GM23248 (cell line): ENCODE data around the gene ITIH5. TPM values are rescaled to one million over a fixed set of nuclear protein-coding genes. Genes with fewer than 3 reads are reported as not detected.

Experiments
- DNase-seq: peaks from one replicate; pipeline ENCODE4 v3.0.0-alpha.2; 2015
- H2AFZ ChIP-seq: fragments of 200-600 bp; sonication (generic); 2 replicates; pipeline ENCODE4 v1.6.1; 2016; ENCODE audit warnings: antibody characterized with exemption
- H3F3A ChIP-seq: fragments of 200-600 bp; sonication (generic); 2 replicates; pipeline ENCODE4 v1.6.1; 2016; ENCODE audit warnings: mild to moderate bottlenecking, antibody characterized with exemption, mixed run types; ENCODE audit not compliant: insufficient read depth
- H3K27ac ChIP-seq: fragments of 200-600 bp; sonication (generic); 2 replicates; pipeline ENCODE4 v1.5.1; 2016; ENCODE audit warnings: mild to moderate bottlenecking
- H3K27me3 ChIP-seq: fragments of 200-600 bp; sonication (generic); replicated peaks from 2 replicates; pipeline ENCODE4 v1.6.1; 2016; ENCODE audit warnings: mild to moderate bottlenecking; ENCODE audit not compliant: insufficient read depth
- H3K36me3 ChIP-seq: fragments of 200-600 bp; sonication (generic); 2 replicates; pipeline ENCODE4 v1.6.1; 2016; ENCODE audit warnings: low read depth, mild to moderate bottlenecking
- H3K4me1 ChIP-seq: fragments of 200-600 bp; sonication (generic); 2 replicates; pipeline ENCODE4 v1.6.1; 2016; ENCODE audit warnings: mild to moderate bottlenecking; ENCODE audit not compliant: insufficient read depth
- H3K4me2 ChIP-seq: fragments of 200-600 bp; sonication (generic); one replicate; pipeline ENCODE4 v1.6.1; 2016; ENCODE audit warnings: mild to moderate bottlenecking; ENCODE audit not compliant: unreplicated experiment
- H3K4me3 ChIP-seq: fragments of 200-600 bp; sonication (generic); 2 replicates; pipeline ENCODE4 v1.5.1; 2016; ENCODE audit warnings: mild to moderate bottlenecking
- H3K79me2 ChIP-seq: fragments of 200-600 bp; sonication (generic); 2 replicates; pipeline ENCODE4 v1.6.1; 2016; ENCODE audit warnings: mild to moderate bottlenecking; ENCODE audit not compliant: insufficient read depth
- H3K9ac ChIP-seq: fragments of 200-600 bp; sonication (generic); 2 replicates; pipeline ENCODE4 v1.6.1; 2016; ENCODE audit warnings: mild to moderate bottlenecking
- H3K9me2 ChIP-seq: fragments of 200-600 bp; sonication (generic); 2 replicates; pipeline ENCODE4 v1.6.1; 2016; ENCODE audit warnings: mixed run types, mild to moderate bottlenecking, moderate library complexity; ENCODE audit not compliant: insufficient read depth
- H3K9me3 ChIP-seq: fragments of 200-600 bp; sonication (generic); one replicate; pipeline ENCODE4 v1.6.1; 2017; ENCODE audit warnings: low read depth
- H4K20me1 ChIP-seq: fragments of 200-600 bp; sonication (generic); 2 replicates; pipeline ENCODE4 v1.6.0; 2016; ENCODE audit not compliant: insufficient read depth
- EZH2 ChIP-seq: fragments of 200-600 bp; sonication (generic); IDR thresholded peaks from 2 replicates; pipeline ENCODE4 v1.6.1; 2018; ENCODE audit warnings: antibody characterized with exemption, mild to moderate bottlenecking; ENCODE audit not compliant: insufficient read depth, poor library complexity, severe bottlenecking
- EZH2phosphoT487 ChIP-seq: fragments of 200-600 bp; sonication (generic); IDR thresholded peaks from 2 replicates; pipeline ENCODE4 v1.6.1; 2018; ENCODE audit warnings: antibody characterized with exemption, moderate library complexity, mild to moderate bottlenecking, low read depth; ENCODE audit not compliant: insufficient read depth
- WGBS, 2 experiments: methylation state at CpG; one replicate each; pipeline ENCODE4 v1.1.6; 2015 to 2017; ENCODE audit warnings: low lambda C conversion rate in 2 of 2, low coverage in 1 of 2; ENCODE audit errors: missing lambda C conversion rate in 2 of 2; 5-methylcytosine and 5-hydroxymethylcytosine counted together
- in situ Hi-C: fragments of 300-500 bp; cut with MboI; formaldehyde crosslinking; loops from 2 replicates; pipeline ENCODE4 v1.15.0; 2020
- polyA plus RNA-seq: library from polyadenylated mRNA; unstranded; fragments of >200 nt; fragmentation: Nextera tagmentation; extraction: Ambion mirVana; gene quantifications from 2 replicates; pipeline ENCODE4 v1.2.1, GENCODE V29; 2016
- total RNA-seq: library from RNA; depleted of rRNA; stranded (reverse); fragments of >200 nt; shearing (Covaris generic); gene quantifications from 2 replicates; pipeline ENCODE4 v1.2.3, GENCODE V29; 2014

The ITIH5 gene
- total and polyA plus RNA-seq, 2 experiments from 2014 or later = not detected

DNA sequence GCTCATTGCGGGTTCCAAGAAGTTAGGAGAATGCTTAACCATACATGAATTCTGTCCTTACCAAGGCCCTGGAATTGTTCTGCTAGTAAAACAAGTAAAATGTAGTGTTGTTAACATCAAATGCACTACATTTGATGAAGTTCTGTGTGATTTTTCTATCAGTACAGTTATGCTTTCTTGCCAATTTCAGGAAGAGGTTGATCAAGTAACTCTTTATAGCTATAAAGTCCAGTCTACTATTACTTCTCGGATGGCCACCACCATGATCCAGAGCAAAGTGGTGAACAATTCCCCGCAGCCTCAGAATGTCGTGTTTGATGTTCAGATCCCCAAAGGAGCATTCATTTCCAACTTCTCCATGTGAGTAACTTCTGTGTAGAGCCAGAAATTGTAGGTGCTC is 42.1 kb upstream of the ITIH5 start:
- Histone ChIP-seq H3K9me2 (no peaks in the 10 kb centered on the region), H2AFZ (no peak overlapping the region), H4K20me1 (no peaks in the 10 kb centered on the region), H3K27ac (no peak overlapping the region), H3F3A (no peaks in the 10 kb centered on the region), H3K36me3 (no peaks in the 10 kb centered on the region), H3K9ac (no peak overlapping the region), H3K27me3 (no peaks in the 10 kb centered on the region; the same call in 1 of the 2 replicates), H3K9me3 (no peaks in the 10 kb centered on the region), H3K4me1 (no peaks in the 10 kb centered on the region), H3K79me2 (no peaks in the 10 kb centered on the region), H3K4me3 (no peak overlapping the region), H3K4me2 (no peak overlapping the region)
- TF ChIP-seq EZH2phosphoT487 = no peak
- TF ChIP-seq EZH2 = no peak
- in situ Hi-C loops = no loop called here
- WGBS, 2 experiments = 47 to 57% methylated on average over 4 of the region's 4 CpGs
- no peak for DNase-seq

- Histone ChIP-seq H3K9ac (no peak overlapping the region), H2AFZ (no peak overlapping the region), H3K4me3 (no peak overlapping the region), H4K20me1 (no peaks in the 10 kb centered on the region), H3K4me1 (no peaks in the 10 kb centered on the region), H3K36me3 (no peaks in the 10 kb centered on the region), H3K4me2 (no peak overlapping the region), H3K9me3 (no peaks in the 10 kb centered on the region), H3K27ac (no peak overlapping the region), H3F3A (no peaks in the 10 kb centered on the region), H3K27me3 (peaks cover 5% of the 10 kb centered on the region), H3K9me2 (no peaks in the 10 kb centered on the region), H3K79me2 (no peaks in the 10 kb centered on the region)
- DNase-seq = no peak
- in situ Hi-C loops = no loop called here
- WGBS, 2 experiments = 46 to 57% methylated on average over 5 of the region's 5 CpGs
- no peak for TF ChIP-seq EZH2phosphoT487
Measured at GRCh38 chr10:7707858-7708622, 41.3 kb upstream of the ITIH5 start.

GRCh38 chr10:7707102-7707501 is 40.3 kb upstream of the ITIH5 start:
- Histone ChIP-seq H3K79me2 (no peaks in the 10 kb centered on the region), H3K9ac (no peak overlapping the region), H3K27me3 (peaks cover 11% of the 10 kb centered on the region), H4K20me1 (no peaks in the 10 kb centered on the region), H3K4me2 (no peak overlapping the region), H3K9me2 (no peaks in the 10 kb centered on the region), H2AFZ (no peak overlapping the region), H3K4me1 (no peaks in the 10 kb centered on the region), H3K36me3 (no peaks in the 10 kb centered on the region), H3F3A (no peaks in the 10 kb centered on the region), H3K4me3 (no peak overlapping the region), H3K27ac (no peak overlapping the region), H3K9me3 (no peaks in the 10 kb centered on the region)
- no peak for DNase-seq
- 35 to 39% methylated on average over 4 of the region's 4 CpGs for WGBS, 2 experiments
- in situ Hi-C loops = no loop called here
- TF ChIP-seq EZH2phosphoT487 (no peak), EZH2 (no peak)

- no peaks in the 10 kb centered on the region for H3K36me3 ChIP-seq
- no peaks in the 10 kb centered on the region for H3K4me1 ChIP-seq
- no peak overlapping the region for H3K27ac ChIP-seq
- H3K4me3 ChIP-seq = no peak overlapping the region
- no peaks in the 10 kb centered on the region for H3K9me3 ChIP-seq
- DNase-seq = no peak
- in situ Hi-C loops = no loop called here
- no peaks in the 10 kb centered on the region for H4K20me1 ChIP-seq
- peaks cover 11% of the 10 kb centered on the region for H3K27me3 ChIP-seq
- H3F3A ChIP-seq = no peaks in the 10 kb centered on the region
- H3K9ac ChIP-seq = no peak overlapping the region
- no peaks in the 10 kb centered on the region for H3K79me2 ChIP-seq
- TF ChIP-seq EZH2phosphoT487 = no peak
- TF ChIP-seq EZH2 = no peak
- WGBS, 2 experiments = 21 to 37% methylated on average over 4 of the region's 4 CpGs
- H3K9me2 ChIP-seq = no peaks in the 10 kb centered on the region
- H2AFZ ChIP-seq = no peak overlapping the region
- H3K4me2 ChIP-seq = no peak overlapping the region
Measured at GRCh38 chr10:7706534-7707073, 39.8 kb upstream of the ITIH5 start.
